CD4-positive, alpha-beta T cell treated with Interleukin-4 for 4 hours (primary cell): ENCODE measurements around the gene USP49.

Experiments used
- DNase-seq: peaks from one replicate; pipeline ENCODE4 v3.0.0-alpha.2; 2020

Gene USP49

GRCh38 chr6:41927253-41927652, 32.1 kb upstream of the USP49 start:
- DNase-seq, result no peak

GRCh38 chr6:41922154-41922553, 27.0 kb upstream of the USP49 start:
- no peak for DNase-seq

GRCh38 chr6:41921712-41921998, 26.5 kb upstream of the USP49 start:
- peak; percentile 11 for DNase-seq

DNA sequence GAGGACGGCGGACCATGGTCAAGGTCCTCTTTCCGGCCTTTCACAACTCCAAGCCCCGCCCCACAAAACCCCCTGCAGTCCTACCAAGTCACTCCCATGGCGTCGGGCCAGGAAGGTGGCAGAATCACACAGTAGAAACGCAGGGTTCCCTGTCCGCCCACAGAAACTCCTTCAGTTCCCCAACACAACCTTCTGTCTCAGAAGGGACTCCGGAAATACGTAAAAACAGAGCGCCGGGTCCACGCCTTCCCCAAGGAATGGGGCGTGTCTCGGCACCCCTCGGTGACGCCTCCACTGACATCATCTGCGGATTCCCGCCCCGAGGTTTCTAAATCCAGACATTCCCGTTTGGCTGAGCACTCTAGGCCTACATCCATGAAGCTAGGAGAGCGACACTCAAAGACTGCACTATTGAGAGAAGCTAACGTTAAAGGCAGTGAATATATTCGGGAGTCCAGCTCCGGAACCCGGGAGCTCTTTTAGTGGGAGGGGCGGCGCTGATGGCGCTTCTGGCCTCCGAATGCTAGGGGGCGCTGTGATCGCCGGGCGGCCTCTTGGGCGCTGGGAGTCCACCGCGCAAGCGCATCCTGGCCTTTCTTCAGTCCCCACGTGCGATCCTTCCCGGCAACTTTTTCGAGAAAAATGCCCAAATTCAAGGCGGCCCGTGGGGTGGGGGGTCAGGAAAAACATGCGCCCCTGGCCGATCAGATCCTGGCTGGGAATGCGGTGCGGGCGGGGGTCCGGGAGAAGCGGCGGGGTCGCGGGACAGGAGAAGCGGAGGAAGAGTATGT, 25.9 kb upstream of the USP49 start, which contains the start of the genes BYSL and MED20:
Gene BYSL, plus strand, starts transcription at position 579 of the 791 bp plus-strand sequence. Its CDS starts 64 bp downstream, at position 643.
Gene MED20, minus strand, starts transcription at position 219 of the 791 bp plus-strand sequence. Its CDS starts 121 bp downstream, at position 98.
- peak; percentile 94 for DNase-seq

DNA sequence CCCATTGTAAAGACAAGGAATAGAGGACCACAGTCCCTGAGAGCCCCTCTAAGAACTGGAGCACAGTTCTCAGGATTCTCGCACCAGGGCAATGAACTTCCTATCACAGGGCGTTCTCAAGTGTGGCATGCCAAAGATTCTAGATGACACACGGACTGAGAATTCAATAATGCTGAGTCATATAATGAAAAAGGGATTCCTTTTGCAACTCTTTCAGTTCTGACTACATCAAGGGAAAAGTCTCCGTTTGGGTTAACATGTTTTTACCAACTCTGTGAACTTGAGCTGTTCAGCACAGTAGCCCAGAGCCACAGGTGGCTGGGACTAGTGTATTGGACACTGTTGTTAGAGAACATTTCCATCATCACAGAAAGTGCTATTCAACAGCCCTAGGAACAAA, 22.4 kb upstream of the USP49 start:
- DNase-seq, result no peak

DNA sequence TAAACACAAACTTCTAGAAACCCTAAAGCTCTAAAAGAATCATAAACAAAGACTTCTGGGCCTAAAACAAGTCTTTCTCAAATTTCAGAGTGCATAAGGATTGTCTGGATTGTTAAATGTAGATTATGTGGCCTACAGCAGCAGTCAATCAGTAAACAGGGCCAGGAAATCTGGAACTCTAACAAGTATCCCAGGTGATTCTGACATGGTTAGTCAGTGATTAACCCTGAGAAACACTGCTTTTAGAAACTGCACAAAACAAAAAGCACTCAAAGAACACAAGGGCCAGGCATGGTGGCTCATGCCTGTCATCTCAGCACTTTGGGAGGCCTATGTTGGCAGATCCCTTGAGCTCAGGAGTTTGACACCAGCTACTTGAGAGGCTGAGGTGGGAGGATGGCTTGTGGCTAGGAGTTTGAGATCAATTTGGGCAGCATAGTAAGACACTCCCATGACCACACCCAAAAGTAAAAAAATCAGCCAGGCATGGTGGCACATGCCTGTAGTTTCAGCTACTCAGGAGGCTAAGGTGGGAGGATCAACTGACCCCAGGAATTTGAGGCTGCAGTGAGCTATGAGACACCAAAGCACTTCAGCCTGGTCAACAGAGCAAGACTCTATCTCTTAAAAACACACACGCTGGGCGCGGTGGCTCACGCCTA, 19.8 kb upstream of the USP49 start:
- DNase-seq, result no peak

DNA sequence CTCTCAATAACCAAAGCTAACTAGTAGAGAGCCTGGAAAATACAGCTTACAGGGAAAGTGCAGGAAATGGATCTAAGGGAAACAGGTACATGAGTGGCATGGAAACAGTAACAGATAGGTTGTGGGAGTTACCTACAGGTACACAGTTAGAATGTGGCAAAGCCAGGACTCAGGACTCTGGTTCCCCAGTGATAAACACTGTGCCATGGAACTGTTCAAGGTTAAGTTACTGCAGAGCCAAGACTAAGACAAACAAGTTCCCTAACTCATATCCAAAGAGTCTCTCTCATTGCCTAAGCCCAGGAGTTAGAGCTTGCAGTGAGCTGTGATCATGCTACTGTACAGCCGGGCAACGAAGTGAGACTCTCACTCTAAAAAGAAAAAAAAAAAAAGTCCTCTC, 19.2 kb upstream of the USP49 start:
- DNase-seq, result no peak

DNA sequence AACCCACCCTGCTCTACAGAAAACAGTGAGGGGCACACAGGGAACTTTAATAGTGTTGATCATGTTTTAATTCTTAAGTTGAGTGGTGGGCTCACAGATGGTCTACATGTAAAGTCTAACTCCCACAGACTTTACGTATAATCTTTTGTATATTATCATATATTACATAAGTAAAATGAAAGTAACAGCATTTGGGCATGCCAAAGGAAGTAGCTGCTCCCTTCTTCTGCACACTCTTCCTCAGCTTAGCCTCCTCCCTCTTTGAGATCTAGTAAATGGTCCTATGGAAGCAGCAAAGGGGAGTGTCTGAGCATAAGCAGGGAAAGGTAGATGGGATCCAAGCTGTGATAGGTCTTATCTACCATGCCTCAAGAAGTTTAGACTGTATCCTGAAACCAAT, 14.6 kb upstream of the USP49 start:
- DNase-seq, result no peak

DNA sequence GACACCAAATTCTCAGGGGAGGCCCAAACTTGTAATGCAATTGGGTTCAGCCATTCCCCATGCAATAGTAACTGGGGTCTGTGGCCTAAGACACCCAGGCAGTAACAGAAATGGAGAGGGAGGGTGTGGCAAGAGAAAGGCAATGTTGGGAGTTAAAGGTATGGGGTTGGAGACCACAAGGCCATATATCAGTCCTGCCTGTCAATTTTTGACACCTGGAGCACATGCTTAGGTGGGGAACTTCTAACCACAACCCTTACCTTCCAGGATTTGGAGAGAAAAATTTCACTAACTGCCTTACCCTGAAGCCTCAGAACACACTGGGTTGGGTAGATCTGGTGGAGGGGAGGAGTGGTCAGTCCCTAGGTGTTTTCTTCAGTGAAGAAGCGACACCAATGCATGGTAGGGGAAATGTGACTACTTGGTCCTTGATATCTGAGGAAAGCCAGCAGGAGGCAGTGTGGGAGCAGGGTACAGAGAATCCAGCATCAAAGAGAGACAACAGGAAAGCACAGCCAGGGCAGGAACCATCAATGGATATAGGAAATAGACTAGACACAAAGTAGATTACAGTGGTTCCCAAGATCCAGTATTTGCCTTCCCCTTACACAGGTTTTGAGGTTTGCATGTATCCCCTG, 6.8 kb upstream of the USP49 start:
- DNase-seq, result peak; percentile 61

- DNase-seq, result no peak
Measured at GRCh38 chr6:41900861-41901260, 5.7 kb upstream of the USP49 start.

- DNase-seq, result no peak
Measured at GRCh38 chr6:41896281-41896680, 1.1 kb upstream of the USP49 start.

DNA sequence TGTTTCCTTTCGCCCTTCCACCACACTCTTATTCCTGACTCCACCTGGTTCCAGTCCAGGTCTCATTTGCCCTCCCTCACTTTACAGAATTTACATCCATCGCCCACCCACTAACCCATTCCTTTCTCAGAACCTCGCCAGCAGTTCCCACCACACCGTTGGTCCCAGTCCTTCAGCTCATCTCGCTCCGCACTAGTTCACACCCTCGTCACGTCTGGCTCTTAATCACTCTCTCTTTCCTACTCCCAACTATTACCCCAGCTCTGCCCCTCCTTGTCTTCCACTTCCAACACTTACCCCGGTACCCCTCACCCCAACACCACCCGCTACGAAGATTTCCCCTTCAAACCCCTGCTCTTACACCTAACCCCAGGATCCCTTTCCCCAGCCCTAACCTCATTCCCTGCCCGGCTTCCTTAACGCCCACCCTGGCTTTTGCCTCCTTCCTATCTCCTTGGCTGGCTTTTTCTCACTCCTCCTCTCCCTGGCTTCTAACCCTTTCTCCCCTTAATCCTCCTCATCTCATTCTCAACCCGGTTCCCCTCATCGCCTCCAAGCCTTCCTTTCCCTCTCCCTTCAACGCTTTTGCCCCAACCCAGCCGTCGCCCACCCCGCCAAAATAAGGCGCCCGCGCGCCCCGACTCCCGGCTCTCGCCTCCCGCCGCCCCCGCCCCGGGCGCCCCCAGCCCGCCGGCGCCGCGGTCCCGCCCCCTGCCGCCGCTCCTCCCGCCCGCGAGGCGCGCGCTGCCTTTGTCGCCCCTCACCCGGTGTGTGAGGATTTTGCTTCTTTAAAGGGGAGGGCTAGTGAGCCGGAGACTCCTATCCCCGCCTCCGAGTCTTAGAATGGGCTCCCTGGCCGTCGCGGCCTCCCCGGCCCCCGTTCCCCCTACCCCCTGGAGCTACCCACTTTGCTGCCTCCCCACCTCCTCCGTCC, 542 bp downstream of the USP49 start:
- DNase-seq, result no peak

DNA sequence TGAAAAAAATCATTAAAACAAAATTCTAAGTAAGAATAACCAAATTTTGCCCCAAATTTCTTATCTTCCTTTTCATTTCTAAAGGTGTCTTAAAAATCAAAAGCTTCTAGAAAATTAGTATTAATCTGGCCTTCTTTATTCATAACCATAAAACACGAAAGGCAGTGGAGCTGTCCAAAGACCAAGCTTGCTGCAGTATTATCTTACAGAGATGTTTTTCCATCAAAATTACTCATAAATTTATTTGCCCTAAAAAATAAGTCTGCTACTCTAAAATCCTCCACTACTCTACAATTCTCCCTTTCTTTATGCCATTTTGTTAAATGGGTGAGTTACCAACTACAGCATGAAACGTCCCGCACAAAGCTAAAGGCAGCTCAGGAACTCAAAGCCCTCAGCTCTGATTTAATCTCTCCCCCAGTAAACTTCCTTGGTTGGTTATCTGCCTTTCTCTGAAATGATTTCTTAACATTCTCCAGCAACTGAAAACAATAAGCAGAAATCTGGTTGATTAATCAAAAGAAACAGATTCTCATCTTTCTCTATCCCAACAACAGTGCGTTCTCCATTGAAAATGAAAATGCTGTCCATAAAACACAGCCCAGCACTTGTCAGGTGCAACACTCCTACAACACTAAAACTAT, 2.1 kb downstream of the USP49 start:
- no peak for DNase-seq

DNA sequence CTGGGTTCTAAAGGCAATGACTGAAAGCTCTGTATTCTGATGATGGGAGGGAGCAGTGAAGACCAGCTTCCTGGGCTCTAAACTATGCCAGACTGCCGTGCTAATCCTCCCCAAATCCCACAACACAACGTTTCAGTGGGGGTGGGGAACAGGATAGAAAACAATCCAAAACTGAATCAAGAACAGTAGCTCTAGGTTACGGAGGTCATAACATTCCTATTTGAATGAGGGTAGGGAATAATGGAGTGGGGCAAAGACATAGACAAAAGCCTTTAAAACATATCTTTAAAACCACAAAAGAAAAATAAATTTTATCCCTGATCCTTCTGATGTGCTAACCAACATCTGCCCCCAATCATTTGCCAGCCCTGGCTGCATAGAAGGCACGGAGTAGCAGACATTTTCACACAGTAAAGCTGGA, 7.8 kb downstream of the USP49 start:
- DNase-seq, result no peak

- DNase-seq, result no peak
Measured at GRCh38 chr6:41885930-41886329, 9.2 kb downstream of the USP49 start.

- DNase-seq, result no peak
Measured at GRCh38 chr6:41884957-41885356, 10.2 kb downstream of the USP49 start.

DNA sequence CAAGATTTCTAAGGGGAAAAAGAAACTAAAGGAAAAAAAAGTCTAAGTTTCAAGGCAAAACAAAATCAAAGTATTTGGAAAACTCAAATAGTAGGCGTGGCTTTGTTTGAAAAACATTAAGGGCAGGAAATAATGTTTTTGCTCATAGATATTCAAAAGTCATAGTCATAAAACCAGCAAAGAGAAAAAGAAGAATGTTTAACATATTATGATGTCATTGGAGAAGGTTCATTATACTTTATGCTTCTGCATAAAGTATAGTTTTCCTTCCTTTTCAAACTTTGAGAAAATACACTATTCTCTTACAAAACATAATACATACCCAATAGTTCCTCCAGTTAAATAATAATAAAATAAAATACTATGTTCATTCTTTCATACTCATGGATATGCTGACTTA, 13.7 kb downstream of the USP49 start:
- no peak for DNase-seq

DNA sequence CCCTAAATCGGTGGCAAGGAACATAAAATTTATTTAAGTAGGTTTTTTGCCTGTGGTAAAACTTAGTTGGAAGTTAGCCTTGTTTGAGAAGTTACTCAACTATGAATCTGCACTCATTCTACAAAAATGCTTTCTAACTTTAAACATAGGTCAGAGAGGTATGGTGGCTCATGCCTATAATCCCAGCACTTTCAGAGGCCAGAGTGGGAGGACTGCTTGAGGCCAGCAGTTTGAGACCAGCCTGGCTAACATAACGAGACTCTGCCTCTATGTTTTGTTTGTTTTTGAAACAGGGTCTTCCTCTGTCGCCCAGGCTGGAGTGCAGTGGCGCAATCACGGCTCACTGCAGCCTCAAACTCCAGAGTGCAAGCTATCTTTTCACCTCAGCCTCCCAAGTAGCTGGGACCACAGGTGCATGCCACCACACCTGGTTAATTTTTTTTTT, 16.2 kb downstream of the USP49 start:
- DNase-seq, result no peak

DNA sequence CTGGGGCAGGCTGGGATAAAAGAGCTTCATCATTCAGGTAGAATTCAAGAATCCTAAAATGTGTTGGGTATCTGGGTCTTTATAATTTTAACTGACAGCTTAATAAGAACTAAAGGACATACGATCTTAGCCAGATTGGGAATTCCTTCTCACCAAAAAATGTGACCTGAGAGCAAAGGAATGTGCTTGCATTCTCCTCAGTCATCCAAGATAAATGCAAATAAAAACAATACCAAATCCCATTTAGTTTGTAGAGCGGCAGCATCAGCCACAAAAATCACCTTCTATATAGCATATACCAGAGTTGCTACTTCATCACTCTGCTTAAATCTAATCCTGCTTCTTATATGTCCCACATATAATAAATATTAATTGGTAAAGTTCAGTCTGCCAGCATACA, 16.9 kb downstream of the USP49 start:
- DNase-seq, result no peak

- DNase-seq, result no peak
Measured at GRCh38 chr6:41877051-41877680, 18.0 kb downstream of the USP49 start.

GRCh38 chr6:41874741-41875140, 20.4 kb downstream of the USP49 start:
- no peak for DNase-seq

DNA sequence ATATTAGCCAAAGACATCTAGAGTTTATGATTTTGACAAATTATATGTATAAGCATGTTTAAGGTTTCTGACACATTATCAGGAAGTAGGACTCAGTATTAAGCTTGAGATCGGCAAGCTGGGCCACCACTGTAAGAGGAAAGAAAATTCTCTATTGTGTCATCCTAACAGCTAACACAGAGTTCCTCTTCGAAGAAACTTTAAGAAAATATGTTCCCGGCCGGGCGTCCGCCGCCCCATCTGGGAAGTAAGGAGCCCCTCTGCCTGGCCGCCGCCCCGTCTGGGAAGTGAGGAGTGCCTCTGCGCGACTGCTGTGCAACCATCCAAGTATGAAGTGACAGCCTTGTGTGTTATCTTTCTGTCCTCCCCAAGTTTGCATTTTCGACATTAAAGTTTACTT, 23.0 kb downstream of the USP49 start:
- DNase-seq, result no peak
